D721Med (cell line): Measurements from ENCODE around the gene BAG3.

Experiments
- DNase-seq: peaks from one replicate; pipeline ENCODE4 v3.0.0; 2011; ENCODE audit warnings: low spot score; ENCODE audit not compliant: insufficient read length
- FAIRE-seq: peaks from 2 replicates; lab custom pipeline; 2011; peaks lifted over from hg19 to GRCh38; lab: Jason Lieb, UNC
- TF ChIP-seq, protein P1 (sequence below): IDR thresholded peaks from 2 replicates; pipeline ENCODE4 v1.5.1; 2012; ENCODE audit warnings: mild to moderate bottlenecking, control low read depth; ENCODE audit not compliant: insufficient read depth; ENCODE audit errors: missing control alignments

BAG3 gene

DNA sequence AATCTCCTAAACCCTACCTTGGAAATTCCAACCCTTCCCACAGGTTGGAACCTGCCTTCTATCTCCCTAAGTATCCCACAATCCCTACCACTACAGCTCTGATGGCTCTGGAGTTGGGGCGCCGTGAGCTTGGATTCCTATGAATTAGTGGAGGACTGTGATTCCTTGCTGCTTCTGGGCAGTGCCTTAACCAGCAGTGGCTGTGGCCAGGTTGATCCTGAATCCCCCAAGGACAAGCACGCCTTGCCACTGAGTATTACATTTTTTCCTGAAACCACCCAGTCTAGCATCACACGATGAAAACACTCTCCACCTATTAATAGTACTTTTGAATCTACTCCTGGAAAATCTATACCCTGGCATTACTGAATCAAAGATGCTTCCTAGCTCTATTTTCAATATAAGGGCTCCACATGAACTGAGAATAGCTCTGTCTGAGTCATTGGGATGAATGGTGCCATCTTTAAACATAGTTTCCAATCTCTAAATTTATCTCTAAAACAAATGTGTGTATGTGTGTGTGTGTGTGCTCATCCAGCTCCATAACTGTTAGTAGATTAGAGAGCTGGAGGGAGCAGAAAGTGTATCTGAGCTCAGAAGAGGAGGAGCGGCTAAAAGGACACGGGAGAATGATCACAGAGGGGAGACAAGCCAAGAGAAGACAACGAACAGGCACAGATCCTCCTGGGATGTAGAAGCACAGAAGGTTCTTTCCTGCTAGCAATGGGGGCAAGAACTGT, 62.7 kb downstream of the BAG3 start:
- no peak for FAIRE-seq
- TF ChIP-seq, protein P1, sequence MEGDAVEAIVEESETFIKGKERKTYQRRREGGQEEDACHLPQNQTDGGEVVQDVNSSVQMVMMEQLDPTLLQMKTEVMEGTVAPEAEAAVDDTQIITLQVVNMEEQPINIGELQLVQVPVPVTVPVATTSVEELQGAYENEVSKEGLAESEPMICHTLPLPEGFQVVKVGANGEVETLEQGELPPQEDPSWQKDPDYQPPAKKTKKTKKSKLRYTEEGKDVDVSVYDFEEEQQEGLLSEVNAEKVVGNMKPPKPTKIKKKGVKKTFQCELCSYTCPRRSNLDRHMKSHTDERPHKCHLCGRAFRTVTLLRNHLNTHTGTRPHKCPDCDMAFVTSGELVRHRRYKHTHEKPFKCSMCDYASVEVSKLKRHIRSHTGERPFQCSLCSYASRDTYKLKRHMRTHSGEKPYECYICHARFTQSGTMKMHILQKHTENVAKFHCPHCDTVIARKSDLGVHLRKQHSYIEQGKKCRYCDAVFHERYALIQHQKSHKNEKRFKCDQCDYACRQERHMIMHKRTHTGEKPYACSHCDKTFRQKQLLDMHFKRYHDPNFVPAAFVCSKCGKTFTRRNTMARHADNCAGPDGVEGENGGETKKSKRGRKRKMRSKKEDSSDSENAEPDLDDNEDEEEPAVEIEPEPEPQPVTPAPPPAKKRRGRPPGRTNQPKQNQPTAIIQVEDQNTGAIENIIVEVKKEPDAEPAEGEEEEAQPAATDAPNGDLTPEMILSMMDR = no peak
- DNase-seq = no peak

GRCh38 chr10:119714484-119714816, 63.3 kb downstream of the BAG3 start:
- TF ChIP-seq, protein P1 = no peak
- FAIRE-seq (no peak), DNase-seq (no peak)

DNA sequence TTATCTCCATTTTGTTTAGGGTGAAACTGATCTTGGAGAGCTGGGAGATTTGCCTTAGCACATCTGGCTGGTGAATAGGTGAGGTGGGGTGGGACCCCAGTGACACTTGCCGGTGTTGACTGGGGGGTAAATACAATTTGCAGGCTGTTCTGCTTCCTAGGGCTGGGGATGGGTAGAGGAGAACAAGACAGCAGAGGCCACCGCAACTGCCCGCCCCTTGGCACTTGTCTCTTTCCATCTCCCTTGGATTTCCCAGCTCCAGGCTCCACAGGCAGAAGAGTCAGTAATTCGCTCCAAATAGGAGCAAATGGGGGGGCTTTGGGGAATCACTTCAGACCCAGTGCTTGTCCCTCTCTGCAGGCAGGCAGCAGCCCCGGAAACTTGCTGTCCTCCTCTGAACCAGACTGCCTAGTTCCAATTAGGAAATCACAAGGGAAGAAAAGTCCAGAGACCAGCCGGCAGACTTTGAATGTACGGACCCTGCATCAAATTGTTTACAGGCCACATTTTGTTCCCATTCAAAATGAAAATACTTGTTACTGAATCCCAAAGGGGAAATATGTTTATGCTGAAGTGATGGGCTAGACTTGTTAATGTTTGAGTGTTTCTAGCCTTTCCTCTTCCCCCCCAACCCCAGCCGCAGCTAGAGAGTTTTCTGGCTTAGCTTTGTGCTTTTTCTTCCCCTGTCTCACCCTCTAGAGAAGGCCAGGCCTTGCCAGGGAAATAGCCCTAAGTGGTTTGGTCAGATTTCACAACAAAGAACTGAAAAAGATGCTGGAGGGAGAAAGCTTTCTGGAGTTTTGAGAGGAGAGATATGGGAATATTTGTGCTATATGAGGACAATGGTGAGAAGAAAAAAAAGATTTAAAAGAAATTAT, 64.7 kb downstream of the BAG3 start:
- DNase-seq (no peak), FAIRE-seq (no peak)
- TF ChIP-seq, protein P1 = no peak

- DNase-seq (no peak), FAIRE-seq (no peak)
- TF ChIP-seq, protein P1 = no peak
Measured at GRCh38 chr10:119723161-119723560, 72.0 kb downstream of the BAG3 start.

GRCh38 chr10:119723624-119724023, 72.4 kb downstream of the BAG3 start:
- no peak for DNase-seq
- TF ChIP-seq, protein P1 = no peak
- FAIRE-seq = no peak

DNA sequence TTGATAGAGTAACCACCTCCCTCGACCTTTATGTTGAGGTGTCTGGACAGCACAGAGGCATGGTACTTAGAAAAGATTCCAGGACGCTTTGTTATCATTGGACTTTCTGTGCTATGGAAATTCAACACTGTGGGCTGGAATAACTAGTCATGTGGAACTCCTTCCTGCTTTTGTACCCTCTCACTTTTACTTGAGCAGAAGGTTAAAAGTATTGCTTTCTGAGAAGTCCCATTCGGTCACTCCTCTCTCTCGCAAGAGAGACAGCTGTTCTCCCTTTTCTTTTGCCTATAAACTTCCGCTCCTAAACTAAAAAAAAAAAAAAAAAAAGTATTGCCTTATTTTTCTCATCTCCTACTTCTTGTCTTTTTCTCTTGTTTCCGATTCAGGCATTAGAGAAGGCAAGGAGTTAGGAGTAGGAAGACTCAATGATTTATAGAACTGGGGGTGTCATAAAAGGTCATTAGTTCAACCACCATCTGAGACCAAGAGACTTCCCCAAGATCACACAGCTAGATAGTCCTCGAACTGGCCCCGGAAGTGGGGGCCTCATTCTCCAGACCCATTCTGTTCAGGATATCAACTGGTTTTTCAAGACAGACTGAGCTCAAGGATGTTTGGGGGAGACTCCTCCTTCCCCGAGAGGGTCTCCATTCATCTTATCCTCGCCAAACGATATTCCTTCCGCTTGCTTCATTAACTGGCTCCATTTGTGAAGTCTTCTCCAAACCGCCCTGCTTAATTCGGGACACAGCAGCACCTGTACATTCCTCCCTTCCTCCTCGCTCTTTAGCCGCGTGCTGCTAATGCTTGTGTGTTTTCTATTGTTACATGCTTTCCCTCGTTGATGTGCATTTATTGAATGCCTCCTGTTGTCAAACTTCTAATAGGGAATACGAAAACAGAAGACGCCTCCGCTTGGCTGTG, 73.7 kb downstream of the BAG3 start:
- no peak for FAIRE-seq
- TF ChIP-seq, protein P1 = no peak
- no peak for DNase-seq
